GM19023 (cell line): Measurements from ENCODE around the gene PARP12.

Experiments
- ATAC-seq: cut with Tn5 transposase; IDR thresholded peaks from one replicate; pipeline ENCODE4 v1.9.1; 2021; ENCODE audit warnings: mild to moderate bottlenecking, moderate library complexity; ENCODE audit not compliant: unreplicated experiment

PARP12 gene

DNA sequence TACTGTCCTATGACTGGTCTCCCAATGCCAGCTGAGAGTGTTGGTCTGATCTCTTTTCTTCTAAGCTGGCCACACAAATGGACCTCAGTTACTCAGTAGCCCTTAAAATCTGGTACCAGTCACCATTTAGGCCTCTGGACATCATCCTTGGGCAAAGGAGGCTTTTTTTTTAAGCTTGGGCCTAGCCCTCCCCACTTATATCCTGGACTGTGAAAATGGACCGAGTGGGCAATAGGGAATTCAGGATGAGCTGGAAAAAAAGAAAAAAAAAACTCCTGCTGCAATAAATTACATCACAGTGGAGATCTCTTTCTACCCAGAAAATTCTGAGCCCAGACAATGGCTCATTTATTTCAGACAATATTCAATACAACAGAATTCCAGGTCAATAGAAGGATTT lies 68.4 kb downstream of the PARP12 start:
- no peak for ATAC-seq

DNA sequence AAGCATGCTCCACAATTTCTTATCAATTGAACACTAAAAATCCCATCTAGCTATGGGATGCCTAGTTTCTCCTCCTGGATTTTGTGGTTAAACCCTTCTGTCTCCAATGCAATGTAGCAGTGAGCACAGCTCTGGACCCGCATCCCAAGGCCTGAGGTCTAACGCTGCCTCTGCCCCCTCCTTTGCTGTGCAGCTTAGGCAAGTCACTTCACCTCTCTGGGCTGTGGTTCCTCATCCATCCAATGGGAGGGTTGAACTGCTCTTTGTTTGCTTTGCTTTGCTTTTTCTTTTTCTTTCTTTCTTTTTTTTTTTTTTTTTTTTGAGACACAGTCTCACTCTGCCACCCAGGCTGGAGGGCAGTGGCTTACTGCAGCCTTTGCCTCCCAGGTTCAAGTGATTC lies 69.2 kb downstream of the PARP12 start:
- no peak for ATAC-seq

DNA sequence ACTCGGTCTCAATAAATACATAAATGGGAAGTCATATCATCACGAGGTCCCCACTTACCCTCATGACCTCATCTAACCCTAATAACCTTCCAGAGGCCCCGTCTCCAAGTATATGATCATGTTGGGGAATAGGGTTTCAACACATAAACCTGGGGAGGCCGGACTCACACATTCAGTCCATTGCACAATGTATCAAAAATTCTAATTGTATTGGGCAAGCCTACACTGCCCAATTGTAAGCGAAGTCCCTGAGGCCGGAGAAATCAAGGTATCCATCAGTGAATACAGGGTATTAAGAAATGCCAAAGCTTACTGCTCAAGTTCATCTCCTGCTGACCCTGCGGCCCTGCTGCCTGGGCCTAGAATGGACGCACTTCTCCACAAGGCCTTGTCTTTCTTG lies 69.6 kb downstream of the PARP12 start:
- no peak for ATAC-seq

DNA sequence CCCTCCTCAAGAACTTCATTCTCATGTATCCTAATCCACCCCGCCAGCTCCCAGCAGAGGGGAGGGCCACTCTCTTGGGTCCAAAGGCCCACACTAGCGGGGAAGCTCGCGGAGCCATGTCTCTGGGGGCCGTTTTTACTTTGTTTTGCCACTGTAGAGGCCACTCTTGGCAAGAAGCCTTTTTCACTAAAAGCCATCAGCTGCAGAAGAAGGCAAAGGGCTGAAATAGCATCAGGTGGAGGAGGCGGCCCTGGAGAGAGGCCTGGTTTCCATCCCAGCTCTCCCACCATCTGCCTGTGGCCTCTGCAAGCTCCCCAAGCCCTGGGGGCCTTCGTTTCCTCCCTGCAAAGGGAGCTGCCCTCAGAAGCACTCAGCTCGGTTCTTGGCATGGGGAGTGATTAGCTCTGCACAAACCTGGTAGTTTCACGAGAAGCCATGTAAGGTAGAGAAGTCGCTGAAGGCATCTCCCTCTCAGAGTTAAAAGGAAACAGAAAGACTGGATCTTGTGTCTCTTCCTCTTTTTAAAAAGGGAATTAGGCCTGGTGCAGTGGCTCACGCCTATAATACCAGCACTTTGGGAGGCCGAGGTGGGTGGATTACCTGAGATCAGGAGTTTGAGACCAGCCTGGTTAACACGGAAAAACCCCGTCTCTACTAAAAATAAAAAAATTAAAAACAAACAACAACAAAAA lies 70.3 kb downstream of the PARP12 start:
- ATAC-seq, result no peak

DNA sequence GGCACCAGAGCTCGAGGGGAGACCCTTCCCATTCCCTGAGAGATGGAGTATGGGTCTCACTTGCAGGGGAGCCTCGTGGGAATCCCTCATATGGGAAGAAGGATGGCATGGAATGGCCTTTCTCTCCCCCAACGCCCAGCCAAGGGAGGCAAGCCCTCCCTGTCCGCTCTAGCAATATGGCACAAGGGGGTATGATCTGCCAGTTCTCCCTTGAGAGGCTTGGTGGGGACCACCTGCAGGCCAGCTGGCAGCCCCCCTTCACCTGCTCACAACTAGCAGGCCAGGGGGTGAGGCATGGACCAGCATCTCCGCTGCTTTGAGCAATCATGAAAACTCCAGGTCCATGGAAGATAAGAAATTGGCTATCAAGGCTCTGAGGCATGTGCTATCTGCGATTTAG lies 70.8 kb downstream of the PARP12 start:
- ATAC-seq, result no peak

DNA sequence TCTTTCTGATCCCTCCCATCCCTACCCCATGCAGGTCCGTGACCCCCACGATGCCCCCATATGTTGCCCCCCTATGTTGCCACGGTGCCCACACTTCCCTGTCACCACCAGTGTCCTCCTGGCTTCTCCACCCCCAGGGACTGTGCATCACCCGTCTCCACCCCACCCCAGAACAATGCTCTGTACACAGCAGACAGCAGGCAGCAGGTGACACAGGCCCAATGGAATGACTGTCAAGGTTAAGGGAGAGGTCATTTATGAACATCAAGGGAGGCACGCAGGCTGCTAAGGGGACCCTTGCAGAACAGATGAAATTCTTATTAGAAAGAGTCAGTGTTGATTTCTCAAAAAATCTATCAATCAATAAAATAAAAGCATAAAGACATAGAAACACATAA lies 71.5 kb downstream of the PARP12 start:
- ATAC-seq, result no peak

DNA sequence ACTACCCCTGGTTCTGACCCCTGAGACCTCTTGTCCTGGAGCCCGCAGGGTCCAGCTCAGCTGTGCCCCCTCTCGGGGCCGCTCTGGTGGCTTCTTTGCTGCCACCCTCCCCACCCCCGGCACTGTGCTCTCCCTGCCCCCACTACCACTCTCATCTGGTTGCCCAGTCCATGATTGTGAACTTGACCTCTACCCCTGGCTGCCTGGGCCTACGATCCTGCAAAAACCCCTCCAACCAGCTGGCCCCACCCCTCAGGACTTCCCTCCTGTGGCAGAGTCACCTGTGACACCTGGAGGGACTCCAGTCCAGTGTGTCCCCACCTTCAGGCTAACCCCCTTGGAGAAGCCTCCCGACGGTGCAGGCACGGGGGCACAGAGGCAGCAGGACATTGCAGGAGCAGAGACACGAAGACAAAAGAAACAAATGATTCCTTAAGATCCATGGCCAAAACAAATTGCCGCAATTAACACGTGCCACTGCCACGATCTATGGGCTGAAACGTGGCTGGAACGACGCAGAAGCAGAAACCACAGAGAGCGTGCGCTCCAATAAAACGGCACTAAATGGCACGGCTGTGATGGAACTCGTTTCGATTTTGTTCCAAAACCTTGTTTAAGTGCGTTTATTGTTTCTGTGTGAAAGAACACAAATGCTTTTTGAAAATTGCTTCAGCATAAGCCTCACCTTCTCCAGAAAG lies 72.0 kb downstream of the PARP12 start:
- no peak for ATAC-seq

DNA sequence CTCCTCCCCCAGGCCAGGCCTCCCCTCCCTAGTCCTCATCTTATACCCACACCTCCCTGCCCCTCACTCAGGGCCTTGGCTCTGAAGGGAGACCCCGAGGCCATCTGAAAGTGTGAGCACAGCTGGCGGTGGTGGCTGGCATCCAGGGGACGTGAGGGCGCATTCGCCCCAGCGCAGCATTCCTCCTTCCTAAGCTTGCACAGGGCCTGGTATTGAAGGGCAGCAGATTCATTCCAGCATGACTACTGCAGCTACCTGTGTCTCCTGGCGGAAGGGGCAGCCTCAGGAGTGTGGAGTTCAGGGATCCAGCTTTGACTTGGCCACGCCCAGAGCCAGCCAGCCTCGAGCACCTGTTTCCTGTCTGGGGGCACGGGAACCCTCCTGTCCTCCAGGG lies 72.6 kb downstream of the PARP12 start:
- no peak for ATAC-seq

DNA sequence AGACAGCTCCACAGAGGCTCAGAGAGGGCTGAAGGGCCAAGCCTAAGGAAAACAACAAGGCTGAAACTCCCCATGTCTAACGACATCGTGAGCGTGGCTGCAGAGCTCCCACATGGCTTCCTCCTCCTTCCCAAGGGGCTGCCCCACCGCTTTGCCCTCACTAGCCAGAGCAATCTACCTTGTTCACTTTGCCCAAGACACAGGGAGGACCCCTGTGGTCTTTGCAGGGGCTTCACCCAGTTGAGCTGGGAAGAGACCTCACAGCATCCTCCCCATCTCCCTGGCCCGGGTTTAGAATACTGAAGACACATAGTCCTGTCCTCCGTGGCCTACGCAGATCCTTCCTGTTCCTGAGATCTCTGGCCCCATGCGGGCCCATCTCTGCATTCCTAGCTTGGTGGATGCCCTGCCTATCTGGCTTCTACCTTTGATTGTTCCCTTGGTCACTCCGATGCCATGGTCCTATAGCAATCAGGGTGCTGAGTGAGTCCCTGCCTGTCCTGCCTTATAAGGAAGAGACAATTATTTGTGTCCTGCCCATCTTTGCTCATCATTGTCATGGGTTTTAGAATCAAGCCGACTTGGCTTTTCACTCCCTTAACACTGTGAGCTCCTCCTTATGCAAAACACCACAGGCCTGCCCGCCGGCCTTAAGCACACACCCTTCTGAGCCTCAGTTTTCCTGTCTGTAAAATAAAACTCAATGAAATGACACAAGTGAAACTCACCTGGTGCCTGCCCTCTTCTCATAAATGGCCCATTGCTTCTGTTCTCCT lies 73.2 kb downstream of the PARP12 start:
- ATAC-seq, result no peak

DNA sequence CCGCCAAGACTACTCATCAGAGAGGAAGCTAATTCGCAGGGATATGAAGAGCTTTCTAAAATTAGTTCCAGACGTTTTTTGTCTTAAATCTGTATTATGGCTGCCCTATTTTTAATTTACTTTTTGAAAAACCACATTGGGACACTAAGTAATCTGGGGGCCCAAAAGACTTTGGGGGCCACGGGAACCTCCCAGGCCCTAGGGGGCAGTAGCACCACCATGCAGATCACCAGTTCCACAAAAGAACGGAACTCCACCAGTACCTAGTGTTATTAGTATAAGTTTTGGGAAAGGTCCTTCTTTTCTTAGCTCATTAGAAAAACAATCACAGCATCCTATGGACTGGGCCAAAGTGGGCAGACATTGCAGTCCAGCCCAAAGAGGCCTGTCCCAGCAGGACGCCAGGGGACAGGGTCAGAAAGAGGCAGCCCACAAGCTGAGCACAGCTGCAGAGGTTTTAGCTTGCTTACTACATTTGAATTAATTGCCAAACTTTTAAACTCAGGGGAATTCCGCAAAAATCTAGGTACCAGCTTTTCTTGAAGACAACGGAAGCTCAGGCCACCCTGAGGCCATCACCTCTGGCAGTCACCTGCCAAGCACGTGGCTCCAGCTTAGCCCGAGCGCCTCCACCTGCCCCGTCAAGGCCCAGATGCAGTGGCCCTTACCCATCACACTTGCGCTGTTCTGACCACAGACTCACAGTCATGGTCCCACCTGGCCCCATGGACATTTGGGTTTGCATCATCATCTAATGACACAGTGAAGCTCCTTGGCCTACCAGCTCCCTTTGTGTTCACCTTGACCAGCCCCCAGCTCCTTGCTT lies 74.8 kb downstream of the PARP12 start:
- ATAC-seq, result no peak

DNA sequence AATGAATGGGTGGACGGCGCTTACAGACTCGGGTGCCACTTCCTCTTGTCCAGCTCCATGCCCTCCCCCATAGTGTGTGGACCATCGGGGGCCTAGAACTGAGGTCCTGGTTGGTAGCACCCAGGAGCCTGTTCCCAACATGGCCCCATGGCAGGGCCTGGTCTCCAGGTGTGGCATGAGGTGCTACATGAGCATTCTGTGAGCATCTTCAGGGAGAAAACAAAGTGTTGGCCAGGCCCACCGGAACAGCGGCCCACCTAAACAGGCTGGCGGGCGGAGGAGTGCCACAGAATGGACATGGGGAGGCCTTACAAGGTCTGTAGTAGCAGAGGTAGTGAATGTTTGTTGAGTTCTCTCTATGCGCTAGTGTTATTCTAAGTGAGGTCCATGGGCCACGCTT lies 76.9 kb downstream of the PARP12 start:
- ATAC-seq, result no peak

DNA sequence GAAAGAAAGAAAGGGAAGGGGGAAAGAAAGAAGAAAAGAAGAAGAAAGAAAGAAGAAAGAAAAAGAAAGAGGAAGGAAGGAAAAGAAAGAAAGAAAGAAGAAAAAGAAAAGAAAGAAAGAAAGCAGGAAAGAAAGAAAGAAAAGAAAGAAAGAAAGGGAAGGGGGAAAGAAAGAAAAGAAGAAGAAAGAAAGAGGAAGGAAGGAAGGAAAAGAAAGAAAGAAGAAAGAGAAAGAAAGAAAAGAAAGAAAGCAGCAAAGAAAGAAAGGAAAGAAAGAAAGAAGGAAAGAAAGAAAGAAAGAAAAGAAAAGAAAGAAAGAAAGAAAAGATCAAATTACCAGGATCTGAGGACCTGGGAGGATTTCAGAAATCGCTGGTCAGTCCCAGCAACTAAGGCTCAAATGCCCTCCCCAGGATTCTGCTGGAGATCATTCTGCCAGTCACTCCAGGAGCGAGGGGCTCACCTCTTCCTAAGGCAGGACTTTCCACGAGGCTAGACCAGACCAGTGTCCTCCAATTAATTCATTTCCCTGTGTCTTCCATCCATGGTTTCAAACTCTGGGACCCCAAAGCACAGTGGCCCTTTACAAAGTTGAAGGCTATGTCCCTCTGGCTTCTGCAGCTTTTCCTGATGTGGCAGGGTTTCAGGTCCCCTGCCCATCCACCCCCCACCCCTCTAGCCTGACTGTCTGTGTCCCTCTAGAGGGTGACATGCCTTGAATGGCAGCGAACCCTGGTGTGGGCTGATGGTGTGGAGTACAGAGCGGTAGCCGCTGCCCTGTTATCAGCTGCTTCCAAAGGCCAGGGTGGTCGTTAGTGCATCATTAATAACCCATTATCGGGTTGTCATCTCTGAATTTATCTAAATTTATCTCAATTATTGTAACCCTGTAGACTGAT lies 77.9 kb downstream of the PARP12 start:
- no peak for ATAC-seq

DNA sequence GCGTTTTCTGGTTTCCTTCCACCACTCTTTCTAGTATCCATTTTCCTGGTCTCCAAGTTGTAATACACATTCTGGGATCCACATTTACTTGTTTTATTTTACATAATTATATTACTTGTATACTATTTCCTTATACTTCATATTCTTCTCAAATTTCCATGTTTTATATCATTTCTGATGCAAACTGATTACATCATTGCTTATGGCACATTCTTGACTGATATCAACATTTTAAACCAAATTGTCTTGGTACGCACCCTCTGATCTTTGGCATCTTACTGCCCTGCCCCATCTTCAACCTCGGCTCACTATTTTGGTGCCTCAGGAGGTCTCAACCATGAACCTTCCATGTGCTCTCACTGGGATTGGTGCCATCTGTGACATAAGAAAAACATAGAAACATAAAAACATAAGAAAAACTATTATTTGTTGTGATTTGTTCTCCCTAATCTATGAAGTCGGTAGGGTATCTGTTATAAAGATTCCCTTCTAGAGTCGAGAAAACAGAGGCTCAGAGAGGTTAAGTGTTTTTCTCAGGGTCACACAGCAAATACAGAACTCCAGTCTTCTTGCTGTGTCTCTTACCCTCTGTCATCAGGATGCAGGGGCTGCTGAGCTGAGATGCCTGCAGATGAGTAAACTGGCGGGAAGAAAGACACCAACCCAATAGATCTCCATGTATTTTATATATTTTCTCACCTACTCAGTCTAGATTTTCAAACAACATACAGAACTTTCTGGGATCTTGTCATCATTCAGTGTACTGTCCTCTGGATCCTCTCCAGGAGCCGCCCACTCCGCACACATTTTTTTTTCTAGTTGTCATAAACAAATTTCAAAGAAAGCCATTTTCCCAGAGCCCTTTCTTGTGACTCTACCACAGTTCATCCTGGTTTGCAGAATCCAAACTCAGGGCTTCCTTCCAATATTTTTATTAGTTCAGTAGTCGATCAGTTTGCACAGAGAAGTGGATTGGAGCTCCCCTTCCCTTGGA lies 79.5 kb downstream of the PARP12 start:
- no peak for ATAC-seq

DNA sequence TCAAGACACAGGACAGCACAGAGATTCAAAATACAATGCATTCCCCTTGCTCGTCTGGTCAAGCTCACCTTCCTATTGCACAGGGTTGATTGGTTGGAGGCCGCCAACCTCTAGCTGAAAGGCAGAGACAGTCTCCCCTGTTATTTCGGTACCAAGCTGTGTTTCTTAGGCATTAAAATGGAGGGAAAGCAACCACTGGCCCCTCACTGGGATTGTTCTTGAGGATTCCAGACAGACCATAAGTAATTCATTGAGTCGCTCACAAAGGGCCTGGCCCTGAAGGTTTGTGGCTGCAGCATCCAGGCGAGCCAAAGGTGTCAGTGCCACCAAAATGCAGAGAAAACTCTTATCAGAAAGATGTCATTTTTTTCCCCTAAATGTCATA lies 81.2 kb downstream of the PARP12 start:
- ATAC-seq, result no peak

DNA sequence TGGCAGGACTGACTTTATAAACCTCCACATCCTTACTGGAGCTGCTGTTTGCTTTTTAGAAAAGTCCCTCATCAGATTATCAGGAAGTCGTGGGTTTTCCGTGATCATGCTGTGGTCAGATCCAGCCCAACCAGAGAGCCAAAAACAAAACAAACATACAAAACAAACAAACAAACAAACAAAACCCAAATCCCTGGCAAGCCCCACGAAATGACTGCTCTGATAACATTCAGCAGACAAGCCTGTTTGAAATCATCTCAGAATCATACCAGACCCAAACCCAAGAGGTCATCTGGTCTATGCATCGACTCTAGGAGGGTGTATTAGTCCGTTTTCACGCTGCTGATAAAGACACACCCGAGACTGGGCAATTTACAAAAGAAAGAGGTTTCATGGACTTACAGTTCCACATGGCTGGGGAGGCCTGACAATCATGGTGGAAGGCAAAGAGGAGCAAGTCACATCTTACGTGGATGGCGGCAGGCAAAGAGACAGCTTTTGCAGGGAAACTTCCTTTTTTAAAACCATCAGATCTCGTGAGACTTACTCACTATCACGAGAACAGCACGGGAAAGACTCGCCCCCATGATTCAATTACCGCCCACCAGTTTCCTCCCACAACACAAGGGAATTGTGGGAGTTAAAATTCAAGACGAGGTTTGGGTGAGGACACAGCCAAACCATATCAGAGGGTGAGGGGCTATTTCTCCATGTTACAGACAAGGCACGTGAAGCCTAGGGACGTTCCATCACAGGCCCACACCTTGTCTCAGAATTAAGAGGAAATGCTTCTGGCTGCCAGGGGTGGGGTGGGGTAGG lies 85.7 kb downstream of the PARP12 start:
- no peak for ATAC-seq

DNA sequence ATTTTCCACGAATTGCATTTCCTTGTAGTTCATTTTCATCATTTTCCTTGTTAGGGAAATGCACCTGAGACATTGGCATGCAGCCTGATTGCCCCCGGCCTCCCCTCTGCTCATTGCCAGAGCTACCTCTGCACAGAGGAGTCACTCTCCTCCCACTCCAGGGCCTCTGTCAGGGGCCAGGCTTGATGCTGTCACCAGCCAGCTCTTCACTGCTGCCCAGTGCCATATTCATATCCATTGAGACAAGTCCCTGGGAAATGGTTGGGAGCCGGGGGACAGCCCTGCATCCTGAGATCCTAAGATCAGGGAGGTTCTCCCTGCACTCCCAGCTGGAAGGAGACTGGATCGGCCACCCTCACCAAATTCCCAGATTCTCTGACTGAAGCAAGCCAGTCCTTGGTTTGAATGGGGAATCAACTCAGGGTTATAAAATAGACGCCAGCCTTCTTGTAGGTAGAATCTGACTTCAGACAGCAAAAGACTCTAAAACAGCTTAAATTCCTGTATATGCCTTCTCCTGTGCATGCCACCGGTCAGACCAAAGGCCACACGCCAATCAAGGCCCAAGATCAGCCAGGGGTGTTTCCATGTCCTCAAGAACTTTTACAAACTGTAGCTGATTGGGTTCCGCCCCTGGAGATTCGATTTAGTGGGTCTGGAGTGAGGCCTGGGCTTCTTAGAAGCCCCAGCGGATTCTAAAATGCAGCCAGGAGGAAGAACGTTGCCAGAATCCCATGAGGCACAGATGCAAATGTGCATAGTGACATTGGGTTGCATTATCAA lies 86.5 kb downstream of the PARP12 start:
- ATAC-seq, result no peak

DNA sequence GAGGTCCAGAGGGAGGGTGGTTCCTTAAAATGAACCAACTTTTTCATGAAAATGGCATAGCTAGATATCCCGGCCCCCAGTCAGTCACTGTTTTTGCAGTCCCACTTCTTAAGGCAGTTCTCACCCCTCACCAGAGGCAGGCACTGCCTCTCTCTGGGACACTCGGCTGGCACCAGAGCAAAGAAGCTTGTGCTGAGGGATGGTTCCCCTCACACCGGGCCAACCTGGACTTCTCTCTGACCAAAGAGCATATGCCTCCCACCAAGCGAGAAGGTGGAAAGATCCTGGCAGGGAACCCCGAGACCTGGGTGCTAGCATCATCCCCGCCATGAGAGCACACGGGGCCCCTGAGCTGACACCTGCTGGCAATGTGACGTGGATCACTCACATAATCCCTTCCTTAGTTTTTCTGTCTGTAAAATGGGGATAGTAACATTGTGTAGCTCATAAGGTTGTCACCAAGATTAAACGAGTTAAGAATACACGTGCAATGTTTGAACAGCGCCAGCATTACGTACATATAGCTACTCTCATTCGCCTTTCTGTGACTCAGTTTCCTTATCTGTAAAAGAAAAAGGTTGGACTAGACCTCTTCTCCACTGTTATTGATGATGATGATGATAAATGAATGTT lies 88.5 kb downstream of the PARP12 start:
- ATAC-seq, result no peak
